ENCODE results near the gene CCDC171. TPM values are rescaled to one million over a fixed set of nuclear protein-coding genes. Genes with fewer than 3 reads are reported as not detected.

CCDC171 gene
- total and polyA plus RNA-seq, 4 experiments from 2014 or later, result 0.11 to 1.9 (median 1.0) TPM

GRCh38 chr9:15755660-15756059 lies 202.8 kb downstream of the CCDC171 start:
- H3K4me1 Mint-ChIP-seq, result no peaks in the 10 kb centered on the region
- POLR2A ChIA-PET (ENCODE audit: partially characterized antibody), result no interaction called here
- no peak for DNase-seq
- H3K27me3 Mint-ChIP-seq, result no peaks in the 10 kb centered on the region
- no peaks in the 10 kb centered on the region for H3K36me3 Mint-ChIP-seq
- H3K36me3 ChIP-seq (ENCODE audit: insufficient read depth, low read length), result no peaks in the 10 kb centered on the region
- no peak overlapping the region for H3K4me3 ChIP-seq (ENCODE audit: low read length in 2 of 2)
- no peaks in the 10 kb centered on the region for H3K4me1 ChIP-seq (ENCODE audit: insufficient read depth, low read length)
- peaks cover 0 to 8% (median 0%) of the 10 kb centered on the region in 8 donors for H3K9me3 Mint-ChIP-seq
- no peak overlapping the region for H3K27ac ChIP-seq (ENCODE audit: low read depth, low read length)
- CTCF ChIA-PET (ENCODE audit: partially characterized antibody), result no interaction called here
- H3K27me3 ChIP-seq (ENCODE audit: insufficient read depth, low read length), result no peaks in the 10 kb centered on the region
- intact Hi-C loops (cut with micrococcal nuclease), result no loop called here
- H3K27ac Mint-ChIP-seq, result no peak overlapping the region
- no peak overlapping the region for H3K4me3 Mint-ChIP-seq
- H3K9me3 ChIP-seq (ENCODE audit: control insufficient read depth in 1 of 2, low read length in 2 of 2), result no peaks in the 10 kb centered on the region

GRCh38 chr9:15761551-15761950 lies 208.7 kb downstream of the CCDC171 start:
- H3K27ac Mint-ChIP-seq, result no peak overlapping the region
- no peaks in the 10 kb centered on the region for H3K27me3 Mint-ChIP-seq

GRCh38 chr9:15763371-15763770 lies 210.5 kb downstream of the CCDC171 start:
- Mint-ChIP-seq H3K4me3 (no peak overlapping the region), H3K4me1 (no peaks in the 10 kb centered on the region), H3K27me3 (no peaks in the 10 kb centered on the region), H3K36me3 (no peaks in the 10 kb centered on the region), H3K9me3 (no peaks in the 10 kb centered on the region), H3K27ac (no peak overlapping the region)
- Histone ChIP-seq H3K36me3 (ENCODE audit: insufficient read depth, low read length) (no peaks in the 10 kb centered on the region), H3K27me3 (ENCODE audit: insufficient read depth, low read length) (no peaks in the 10 kb centered on the region), H3K4me3 (ENCODE audit: low read length in 2 of 2) (no peak overlapping the region), H3K9me3 (ENCODE audit: control insufficient read depth in 1 of 2, low read length in 2 of 2) (no peaks in the 10 kb centered on the region), H3K27ac (ENCODE audit: low read depth, low read length) (no peak overlapping the region), H3K4me1 (ENCODE audit: insufficient read depth, low read length) (no peaks in the 10 kb centered on the region)
- intact Hi-C loops (cut with micrococcal nuclease), result no loop called here
- ChIA-PET POLR2A (ENCODE audit: partially characterized antibody) (no interaction called here), CTCF (ENCODE audit: partially characterized antibody) (no interaction called here)
- DNase-seq, result no peak

More at GRCh38 chr9:15761551-15761950, 208.7 kb downstream of the CCDC171 start:
- DNase-seq, result no peak
- Histone ChIP-seq H3K9me3 (ENCODE audit: control insufficient read depth in 1 of 2, low read length in 2 of 2) (no peaks in the 10 kb centered on the region), H3K36me3 (ENCODE audit: insufficient read depth, low read length) (no peaks in the 10 kb centered on the region), H3K4me3 (ENCODE audit: low read length in 2 of 2) (no peak overlapping the region), H3K27me3 (ENCODE audit: insufficient read depth, low read length) (no peaks in the 10 kb centered on the region), H3K27ac (ENCODE audit: low read depth, low read length) (no peak overlapping the region), H3K4me1 (ENCODE audit: insufficient read depth, low read length) (no peaks in the 10 kb centered on the region)
- H3K36me3 Mint-ChIP-seq, result no peaks in the 10 kb centered on the region
- intact Hi-C loops (cut with micrococcal nuclease), result no loop called here
- ChIA-PET POLR2A (ENCODE audit: partially characterized antibody) (no interaction called here), CTCF (ENCODE audit: partially characterized antibody) (no interaction called here)
- no peaks in the 10 kb centered on the region for H3K4me1 Mint-ChIP-seq
- peaks cover 0 to 4% (median 0%) of the 10 kb centered on the region in 8 donors for H3K9me3 Mint-ChIP-seq
- no peak overlapping the region for H3K4me3 Mint-ChIP-seq

GRCh38 chr9:15764131-15764530 lies 211.3 kb downstream of the CCDC171 start:
- Mint-ChIP-seq H3K9me3 (no peaks in the 10 kb centered on the region), H3K4me1 (no peaks in the 10 kb centered on the region), H3K27me3 (no peaks in the 10 kb centered on the region), H3K36me3 (no peaks in the 10 kb centered on the region), H3K4me3 (no peak overlapping the region), H3K27ac (no peak overlapping the region)
- intact Hi-C loops (cut with micrococcal nuclease), result no loop called here
- no peaks in the 10 kb centered on the region for H3K27me3 ChIP-seq (ENCODE audit: insufficient read depth, low read length)
- H3K4me3 ChIP-seq (ENCODE audit: low read length in 2 of 2), result no peak overlapping the region
- no peaks in the 10 kb centered on the region for H3K9me3 ChIP-seq (ENCODE audit: control insufficient read depth in 1 of 2, low read length in 2 of 2)
- CTCF ChIA-PET (ENCODE audit: partially characterized antibody), result no interaction called here
- POLR2A ChIA-PET (ENCODE audit: partially characterized antibody), result no interaction called here
- no peak for DNase-seq
- H3K27ac ChIP-seq (ENCODE audit: low read depth, low read length), result no peak overlapping the region
- no peaks in the 10 kb centered on the region for H3K36me3 ChIP-seq (ENCODE audit: insufficient read depth, low read length)
- H3K4me1 ChIP-seq (ENCODE audit: insufficient read depth, low read length), result no peaks in the 10 kb centered on the region

GRCh38 chr9:15769547-15769946 lies 216.7 kb downstream of the CCDC171 start:
- Histone ChIP-seq H3K9me3 (ENCODE audit: control insufficient read depth in 1 of 2, low read length in 2 of 2) (no peaks in the 10 kb centered on the region), H3K4me1 (ENCODE audit: insufficient read depth, low read length) (no peaks in the 10 kb centered on the region), H3K36me3 (ENCODE audit: insufficient read depth, low read length) (no peaks in the 10 kb centered on the region), H3K27me3 (ENCODE audit: insufficient read depth, low read length) (no peaks in the 10 kb centered on the region), H3K27ac (ENCODE audit: low read depth, low read length) (no peak overlapping the region), H3K4me3 (ENCODE audit: low read length in 2 of 2) (no peak overlapping the region)
- ChIA-PET CTCF (ENCODE audit: partially characterized antibody) (no interaction called here), POLR2A (ENCODE audit: partially characterized antibody) (no interaction called here)
- no peaks in the 10 kb centered on the region for H3K36me3 Mint-ChIP-seq
- no peak for DNase-seq
- H3K4me3 Mint-ChIP-seq, result no peak overlapping the region
- H3K4me1 Mint-ChIP-seq, result no peaks in the 10 kb centered on the region
- H3K9me3 Mint-ChIP-seq, result no peaks in the 10 kb centered on the region
- H3K27me3 Mint-ChIP-seq, result no peaks in the 10 kb centered on the region
- intact Hi-C loops (cut with micrococcal nuclease), result no loop called here
- no peak overlapping the region for H3K27ac Mint-ChIP-seq

GRCh38 chr9:15778861-15779260 lies 226.0 kb downstream of the CCDC171 start:
- H3K27ac Mint-ChIP-seq, result no peak overlapping the region
- intact Hi-C loops (cut with micrococcal nuclease), result no loop called here
- DNase-seq, result no peak
- H3K36me3 Mint-ChIP-seq, result no peaks in the 10 kb centered on the region
- Histone ChIP-seq H3K4me1 (ENCODE audit: insufficient read depth, low read length) (no peaks in the 10 kb centered on the region), H3K9me3 (ENCODE audit: control insufficient read depth in 1 of 2, low read length in 2 of 2) (no peaks in the 10 kb centered on the region), H3K36me3 (ENCODE audit: insufficient read depth, low read length) (no peaks in the 10 kb centered on the region), H3K27ac (ENCODE audit: low read depth, low read length) (no peak overlapping the region), H3K4me3 (ENCODE audit: low read length in 2 of 2) (no peak overlapping the region), H3K27me3 (ENCODE audit: insufficient read depth, low read length) (no peaks in the 10 kb centered on the region)
- H3K9me3 Mint-ChIP-seq, result no peaks in the 10 kb centered on the region
- H3K4me3 Mint-ChIP-seq, result no peak overlapping the region
- no peaks in the 10 kb centered on the region for H3K27me3 Mint-ChIP-seq
- ChIA-PET CTCF (ENCODE audit: partially characterized antibody) (no interaction called here), POLR2A (ENCODE audit: partially characterized antibody) (no interaction called here)
- no peaks in the 10 kb centered on the region for H3K4me1 Mint-ChIP-seq

- H3K27me3 Mint-ChIP-seq, result no peaks in the 10 kb centered on the region
- H3K9me3 ChIP-seq (ENCODE audit: control insufficient read depth in 1 of 2, low read length in 2 of 2), result no peaks in the 10 kb centered on the region
- no peak overlapping the region for H3K4me3 Mint-ChIP-seq
- CTCF ChIA-PET (ENCODE audit: partially characterized antibody), result no interaction called here
- H3K36me3 ChIP-seq (ENCODE audit: insufficient read depth, low read length), result no peaks in the 10 kb centered on the region
- H3K27ac Mint-ChIP-seq, result no peak overlapping the region
- H3K4me3 ChIP-seq (ENCODE audit: low read length in 2 of 2), result no peak overlapping the region
- H3K9me3 Mint-ChIP-seq, result no peaks in the 10 kb centered on the region
- no peak for DNase-seq
- no peaks in the 10 kb centered on the region for H3K27me3 ChIP-seq (ENCODE audit: insufficient read depth, low read length)
- POLR2A ChIA-PET (ENCODE audit: partially characterized antibody), result no interaction called here
- no peaks in the 10 kb centered on the region for H3K36me3 Mint-ChIP-seq
- intact Hi-C loops (cut with micrococcal nuclease), result no loop called here
- no peaks in the 10 kb centered on the region for H3K4me1 Mint-ChIP-seq
- H3K4me1 ChIP-seq (ENCODE audit: insufficient read depth, low read length), result no peaks in the 10 kb centered on the region
- H3K27ac ChIP-seq (ENCODE audit: low read depth, low read length), result no peak overlapping the region
Measured at GRCh38 chr9:15782106-15782505, 229.3 kb downstream of the CCDC171 start.

GRCh38 chr9:15785584-15785983 lies 232.7 kb downstream of the CCDC171 start:
- Mint-ChIP-seq H3K4me1 (no peaks in the 10 kb centered on the region), H3K4me3 (no peak overlapping the region), H3K27ac (no peak overlapping the region), H3K9me3 (peaks cover 0 to 9% (median 0%) of the 10 kb centered on the region in 8 donors), H3K27me3 (no peaks in the 10 kb centered on the region), H3K36me3 (no peaks in the 10 kb centered on the region)
- H3K4me1 ChIP-seq (ENCODE audit: insufficient read depth, low read length), result no peaks in the 10 kb centered on the region
- H3K27ac ChIP-seq (ENCODE audit: low read depth, low read length), result no peak overlapping the region
- no peak for DNase-seq
- POLR2A ChIA-PET (ENCODE audit: partially characterized antibody), result no interaction called here
- CTCF ChIA-PET (ENCODE audit: partially characterized antibody), result no interaction called here
- H3K9me3 ChIP-seq (ENCODE audit: control insufficient read depth in 1 of 2, low read length in 2 of 2), result no peaks in the 10 kb centered on the region
- H3K4me3 ChIP-seq (ENCODE audit: low read length in 2 of 2), result no peak overlapping the region
- H3K27me3 ChIP-seq (ENCODE audit: insufficient read depth, low read length), result no peaks in the 10 kb centered on the region
- H3K36me3 ChIP-seq (ENCODE audit: insufficient read depth, low read length), result no peaks in the 10 kb centered on the region
- intact Hi-C loops (cut with micrococcal nuclease), result no loop called here
